ENCODE data around the gene NHSL2.

DNA sequence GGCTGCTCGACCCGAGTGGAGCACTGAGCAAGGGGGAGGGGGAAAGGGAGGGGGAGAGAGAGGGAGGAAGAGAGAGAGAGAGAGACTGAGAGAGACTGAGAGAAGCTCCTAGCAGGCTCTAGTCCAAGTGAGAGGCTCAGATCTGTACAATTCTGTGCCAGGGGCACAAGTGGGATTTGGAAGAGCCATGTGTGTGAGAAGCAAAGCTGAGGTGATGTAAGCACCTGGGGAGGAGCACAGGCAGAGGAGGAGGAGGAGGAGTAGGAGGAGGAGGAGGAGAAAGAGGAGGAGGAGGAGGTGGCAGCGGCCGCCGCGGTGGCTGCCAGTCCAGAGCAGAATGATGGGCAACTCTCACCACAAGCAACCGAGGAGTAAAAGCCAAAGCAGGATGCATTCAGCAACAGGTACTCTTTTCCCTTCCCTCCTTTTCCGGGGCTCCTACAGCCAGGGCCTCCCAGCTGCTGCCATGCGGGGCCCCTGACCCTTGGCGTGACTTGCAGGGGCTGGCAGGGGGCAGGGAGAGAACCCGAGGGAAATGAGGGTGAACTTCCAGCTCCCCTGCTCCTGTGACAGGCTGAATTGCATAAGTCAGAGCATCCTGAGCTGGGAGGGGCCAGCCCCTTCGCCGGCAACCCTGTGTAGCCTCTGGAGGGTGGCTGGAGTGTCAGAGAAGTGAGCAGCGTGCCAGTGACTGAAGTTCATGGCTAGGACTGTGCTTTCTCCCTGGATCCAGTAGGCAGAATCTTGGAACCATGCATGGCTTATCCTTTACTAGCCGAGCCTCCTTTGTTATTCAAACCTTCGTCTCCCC, 158.9 kb downstream of the NHSL2 start:
- no peak for TF ChIP-seq POLR2A (IDR thresholded peaks at IDR 0.05)
- TF ChIP-seq, protein P1, sequence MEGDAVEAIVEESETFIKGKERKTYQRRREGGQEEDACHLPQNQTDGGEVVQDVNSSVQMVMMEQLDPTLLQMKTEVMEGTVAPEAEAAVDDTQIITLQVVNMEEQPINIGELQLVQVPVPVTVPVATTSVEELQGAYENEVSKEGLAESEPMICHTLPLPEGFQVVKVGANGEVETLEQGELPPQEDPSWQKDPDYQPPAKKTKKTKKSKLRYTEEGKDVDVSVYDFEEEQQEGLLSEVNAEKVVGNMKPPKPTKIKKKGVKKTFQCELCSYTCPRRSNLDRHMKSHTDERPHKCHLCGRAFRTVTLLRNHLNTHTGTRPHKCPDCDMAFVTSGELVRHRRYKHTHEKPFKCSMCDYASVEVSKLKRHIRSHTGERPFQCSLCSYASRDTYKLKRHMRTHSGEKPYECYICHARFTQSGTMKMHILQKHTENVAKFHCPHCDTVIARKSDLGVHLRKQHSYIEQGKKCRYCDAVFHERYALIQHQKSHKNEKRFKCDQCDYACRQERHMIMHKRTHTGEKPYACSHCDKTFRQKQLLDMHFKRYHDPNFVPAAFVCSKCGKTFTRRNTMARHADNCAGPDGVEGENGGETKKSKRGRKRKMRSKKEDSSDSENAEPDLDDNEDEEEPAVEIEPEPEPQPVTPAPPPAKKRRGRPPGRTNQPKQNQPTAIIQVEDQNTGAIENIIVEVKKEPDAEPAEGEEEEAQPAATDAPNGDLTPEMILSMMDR (IDR thresholded peaks at IDR 0.05), result no peak

All from thyroid gland (tissue), 4 donors.